GM10847 (cell line): ENCODE measurements around the gene PHACTR3.

Source experiments
- POLR2A ChIP-seq: IDR thresholded peaks from 2 replicates; pipeline ENCODE4 v1.6.1; 2011; ENCODE audit not compliant: insufficient read length; ENCODE audit errors: extremely low read depth

The PHACTR3 gene

GRCh38 chr20:59787538-59787890 lies 183.2 kb downstream of the PHACTR3 start:
- TF ChIP-seq POLR2A: no peak

- no peak for TF ChIP-seq POLR2A
Observed at GRCh38 chr20:59788196-59788735, 183.9 kb downstream of the PHACTR3 start.

GRCh38 chr20:59788811-59789397 lies 184.6 kb downstream of the PHACTR3 start:
- TF ChIP-seq POLR2A: no peak

- no peak for TF ChIP-seq POLR2A
Observed at GRCh38 chr20:59789686-59790085, 185.3 kb downstream of the PHACTR3 start.

GRCh38 chr20:59790346-59790745 lies 186.0 kb downstream of the PHACTR3 start:
- TF ChIP-seq POLR2A: no peak

GRCh38 chr20:59792300-59792699 lies 188.0 kb downstream of the PHACTR3 start:
- TF ChIP-seq POLR2A: no peak

GRCh38 chr20:59794555-59794954 lies 190.2 kb downstream of the PHACTR3 start:
- no peak for TF ChIP-seq POLR2A

GRCh38 chr20:59800309-59800708 lies 196.0 kb downstream of the PHACTR3 start:
- TF ChIP-seq POLR2A: no peak

- TF ChIP-seq POLR2A: no peak
Observed at GRCh38 chr20:59802018-59802417, 197.7 kb downstream of the PHACTR3 start.

- no peak for TF ChIP-seq POLR2A
Observed at GRCh38 chr20:59802471-59803221, 198.3 kb downstream of the PHACTR3 start.

GRCh38 chr20:59804347-59804746 lies 200.0 kb downstream of the PHACTR3 start:
- no peak for TF ChIP-seq POLR2A

GRCh38 chr20:59804871-59805665 lies 200.7 kb downstream of the PHACTR3 start:
- TF ChIP-seq POLR2A: no peak

- TF ChIP-seq POLR2A: no peak
Observed at GRCh38 chr20:59805786-59806577, 201.6 kb downstream of the PHACTR3 start.

- no peak for TF ChIP-seq POLR2A
Observed at GRCh38 chr20:59806578-59806975, 202.2 kb downstream of the PHACTR3 start.
